ENCODE data around the gene SPG7.

The SPG7 gene

DNA sequence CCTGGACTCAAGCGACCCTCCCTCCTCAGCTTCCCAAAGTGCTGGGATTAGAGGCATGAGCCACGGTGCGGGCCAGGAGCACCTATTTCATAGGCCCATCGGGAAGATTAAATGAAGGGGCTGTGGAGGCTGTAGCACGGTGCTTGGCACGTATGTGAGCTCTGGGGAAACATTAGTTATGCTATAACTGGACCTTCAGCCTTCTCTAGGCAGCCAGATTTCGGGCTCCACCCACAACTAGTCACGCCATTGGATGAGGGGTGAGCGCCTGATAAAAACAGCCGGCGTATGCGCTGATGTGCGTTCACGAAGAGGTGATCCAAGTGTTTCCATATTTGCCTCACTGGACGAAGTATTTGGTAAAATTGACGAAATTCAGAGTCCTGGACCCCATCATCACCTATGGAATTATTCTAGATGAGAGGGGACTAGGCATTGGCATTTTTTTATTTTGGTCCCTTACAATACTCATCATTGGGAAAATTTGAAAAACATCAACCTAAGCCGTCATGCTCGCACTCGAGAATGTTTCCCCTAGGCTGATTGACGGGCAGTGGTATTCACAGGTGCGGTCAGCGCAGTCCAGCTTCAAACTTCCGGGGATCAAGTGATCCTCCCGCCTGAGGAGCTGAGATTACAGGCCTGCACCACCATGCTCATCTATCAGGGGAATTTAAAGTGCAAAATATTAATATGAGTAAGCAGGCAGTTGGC lies 16.1 kb upstream of the SPG7 start:
- H3K4me3 ChIP-seq (ENCODE audit: low read depth, low read length) = peak overlapping the region; percentile 77
- TF ChIP-seq, protein P1, sequence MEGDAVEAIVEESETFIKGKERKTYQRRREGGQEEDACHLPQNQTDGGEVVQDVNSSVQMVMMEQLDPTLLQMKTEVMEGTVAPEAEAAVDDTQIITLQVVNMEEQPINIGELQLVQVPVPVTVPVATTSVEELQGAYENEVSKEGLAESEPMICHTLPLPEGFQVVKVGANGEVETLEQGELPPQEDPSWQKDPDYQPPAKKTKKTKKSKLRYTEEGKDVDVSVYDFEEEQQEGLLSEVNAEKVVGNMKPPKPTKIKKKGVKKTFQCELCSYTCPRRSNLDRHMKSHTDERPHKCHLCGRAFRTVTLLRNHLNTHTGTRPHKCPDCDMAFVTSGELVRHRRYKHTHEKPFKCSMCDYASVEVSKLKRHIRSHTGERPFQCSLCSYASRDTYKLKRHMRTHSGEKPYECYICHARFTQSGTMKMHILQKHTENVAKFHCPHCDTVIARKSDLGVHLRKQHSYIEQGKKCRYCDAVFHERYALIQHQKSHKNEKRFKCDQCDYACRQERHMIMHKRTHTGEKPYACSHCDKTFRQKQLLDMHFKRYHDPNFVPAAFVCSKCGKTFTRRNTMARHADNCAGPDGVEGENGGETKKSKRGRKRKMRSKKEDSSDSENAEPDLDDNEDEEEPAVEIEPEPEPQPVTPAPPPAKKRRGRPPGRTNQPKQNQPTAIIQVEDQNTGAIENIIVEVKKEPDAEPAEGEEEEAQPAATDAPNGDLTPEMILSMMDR (IDR thresholded peaks at IDR 0.05; ENCODE audit: insufficient read depth, low read depth, low read length, missing control alignments) = no peak
- no peak for DNase-seq (ENCODE audit: low read depth)

DNA sequence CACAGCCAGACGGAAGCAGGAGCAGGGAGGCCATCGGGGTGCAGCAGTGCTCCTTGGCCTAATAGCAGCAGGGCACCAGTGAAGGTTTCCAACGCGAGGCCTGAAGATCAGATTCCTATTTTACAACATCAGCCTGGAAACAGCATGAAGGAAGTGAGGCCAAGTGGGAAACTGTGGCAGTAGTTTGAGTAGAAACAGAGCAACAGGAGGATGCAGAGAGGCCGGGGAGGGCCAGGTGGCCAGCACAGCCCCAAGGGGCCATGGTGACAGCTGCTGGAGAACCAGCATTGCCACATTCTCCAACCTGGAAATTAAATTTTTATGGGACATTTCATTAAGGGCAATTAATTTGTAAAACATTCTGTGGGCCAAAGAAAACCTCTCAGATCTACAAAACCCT lies 14.4 kb upstream of the SPG7 start:
- no peak for DNase-seq (ENCODE audit: low read depth)
- TF ChIP-seq, protein P1 (IDR thresholded peaks at IDR 0.05; ENCODE audit: insufficient read depth, low read depth, low read length, missing control alignments) = no peak
- H3K4me3 ChIP-seq (ENCODE audit: low read depth, low read length) = no peak overlapping the region

DNA sequence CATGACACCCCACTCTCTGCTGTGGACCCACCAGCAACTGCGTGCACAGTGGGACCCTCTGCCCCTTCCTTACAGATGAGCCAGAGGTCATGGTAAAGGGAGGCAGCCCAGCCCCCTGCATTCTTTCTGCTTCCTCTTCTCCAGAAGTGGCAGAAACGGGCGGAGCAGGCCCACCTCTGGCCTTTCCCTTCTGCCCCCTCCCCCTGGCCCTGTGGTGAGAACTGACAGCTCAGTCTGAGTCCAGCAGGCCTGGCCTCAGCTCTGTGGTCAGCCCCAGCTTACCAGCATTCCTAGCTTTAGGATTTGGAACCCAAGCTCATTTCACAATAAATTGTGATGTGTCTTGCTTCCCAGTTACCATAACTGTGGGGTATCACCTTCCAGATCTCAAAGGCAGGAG lies 13.1 kb upstream of the SPG7 start:
- TF ChIP-seq, protein P1 (IDR thresholded peaks at IDR 0.05; ENCODE audit: insufficient read depth, low read depth, low read length, missing control alignments) = no peak
- no peak overlapping the region for H3K4me3 ChIP-seq (ENCODE audit: low read depth, low read length)
- no peak for DNase-seq (ENCODE audit: low read depth)

GRCh38 chr16:89498839-89499238 lies 9.4 kb upstream of the SPG7 start:
- no peak overlapping the region for H3K4me3 ChIP-seq (ENCODE audit: low read depth, low read length)
- TF ChIP-seq, protein P1 (IDR thresholded peaks at IDR 0.05; ENCODE audit: insufficient read depth, low read depth, low read length, missing control alignments) = no peak
- no peak for DNase-seq (ENCODE audit: low read depth)

- TF ChIP-seq, protein P1 (IDR thresholded peaks at IDR 0.05; ENCODE audit: insufficient read depth, low read depth, low read length, missing control alignments) = no peak
- H3K4me3 ChIP-seq (ENCODE audit: low read depth, low read length) = no peak overlapping the region
- no peak for DNase-seq (ENCODE audit: low read depth)
Observed at GRCh38 chr16:89499767-89500166, 8.4 kb upstream of the SPG7 start.

DNA sequence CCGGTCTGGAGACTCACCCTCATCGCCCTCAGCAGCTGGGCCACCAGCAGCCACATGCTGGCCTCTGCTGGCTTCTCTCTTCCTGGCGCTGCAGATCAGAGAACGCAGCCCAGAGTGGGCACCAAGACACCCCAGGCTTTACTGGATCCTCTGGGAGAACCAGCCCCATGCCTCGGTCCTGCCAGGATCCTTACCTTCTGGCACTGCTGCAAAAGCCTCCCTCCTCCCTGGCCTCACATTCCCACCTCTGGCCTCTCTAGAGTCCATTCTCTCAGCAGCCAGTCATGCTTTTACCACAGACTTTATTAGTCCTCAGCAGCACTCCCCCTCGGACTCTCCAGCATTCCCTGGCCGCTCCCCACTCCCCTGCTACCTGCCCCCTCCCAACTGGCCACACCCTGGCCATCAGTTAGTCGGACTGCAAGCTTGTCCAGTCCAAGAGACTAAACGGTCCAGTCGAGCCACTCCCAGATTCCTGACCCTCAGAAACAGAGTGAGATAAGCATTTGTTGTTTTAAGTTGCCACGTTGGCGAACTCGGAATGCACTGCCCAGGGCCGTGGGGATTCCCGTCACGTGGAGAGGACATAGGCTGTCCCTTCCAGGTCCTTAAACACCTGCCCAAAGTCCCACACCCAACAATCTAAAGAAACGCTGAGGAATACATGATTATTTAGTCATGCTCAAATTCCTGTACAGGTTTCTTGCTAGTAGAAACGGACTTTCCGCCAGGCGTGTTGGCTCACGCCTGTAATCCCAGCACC lies 5.9 kb upstream of the SPG7 start:
- TF ChIP-seq, protein P1 (IDR thresholded peaks at IDR 0.05; ENCODE audit: insufficient read depth, low read depth, low read length, missing control alignments) = no peak
- no peak overlapping the region for H3K4me3 ChIP-seq (ENCODE audit: low read depth, low read length)
- DNase-seq (ENCODE audit: low read depth) = no peak

Data from GM12865 (cell line).